Measurements from ENCODE around the gene ST3GAL5.

ST3GAL5 gene

DNA sequence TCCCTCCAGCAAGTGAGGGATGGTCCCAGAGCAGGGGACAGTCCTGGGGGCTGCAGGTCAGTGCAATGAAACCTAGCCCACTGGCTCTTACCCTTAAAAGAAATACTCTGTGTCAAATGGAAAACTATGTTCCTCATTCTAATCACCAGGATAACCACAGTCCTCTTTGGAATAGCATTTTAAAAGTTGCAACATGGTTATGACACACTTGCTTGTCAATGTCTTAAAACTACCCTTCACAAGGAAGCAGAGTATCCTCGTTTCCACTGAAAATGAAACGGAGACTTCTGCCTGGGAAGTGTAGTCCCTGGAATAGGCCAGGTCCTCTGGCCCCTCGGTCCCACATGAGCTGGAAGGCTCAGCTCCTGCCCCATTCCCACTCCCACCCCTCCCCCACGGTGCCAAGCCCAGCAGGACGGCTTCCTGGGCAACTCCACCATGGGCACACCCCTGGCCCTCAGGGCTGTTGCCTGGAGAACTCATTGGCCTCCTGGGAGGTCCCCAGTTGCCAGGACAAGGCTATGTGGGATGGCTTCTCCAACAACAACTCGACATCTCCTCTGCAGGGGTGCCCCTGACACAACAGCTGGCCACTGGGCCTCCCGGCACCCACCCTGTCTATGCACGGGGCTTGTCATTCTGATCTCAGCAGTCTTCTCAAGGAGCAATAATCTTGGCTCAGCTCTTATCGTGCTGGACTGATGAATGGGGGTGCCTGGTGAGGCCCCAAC, 38.3 kb upstream of the ST3GAL5 start:
- no peak for DNase-seq (ENCODE audit: extremely low read depth, insufficient read length)

GRCh38 chr2:85926526-85926925, 37.7 kb upstream of the ST3GAL5 start:
- H3K27me3 ChIP-seq (replicated peaks; ENCODE audit: control insufficient read depth, insufficient read depth, low read length): no peaks in the 10 kb centered on the region
- no peak overlapping the region for H3K4me3 ChIP-seq (replicated peaks; ENCODE audit: low read depth, low read length)
- TF ChIP-seq, protein P1, sequence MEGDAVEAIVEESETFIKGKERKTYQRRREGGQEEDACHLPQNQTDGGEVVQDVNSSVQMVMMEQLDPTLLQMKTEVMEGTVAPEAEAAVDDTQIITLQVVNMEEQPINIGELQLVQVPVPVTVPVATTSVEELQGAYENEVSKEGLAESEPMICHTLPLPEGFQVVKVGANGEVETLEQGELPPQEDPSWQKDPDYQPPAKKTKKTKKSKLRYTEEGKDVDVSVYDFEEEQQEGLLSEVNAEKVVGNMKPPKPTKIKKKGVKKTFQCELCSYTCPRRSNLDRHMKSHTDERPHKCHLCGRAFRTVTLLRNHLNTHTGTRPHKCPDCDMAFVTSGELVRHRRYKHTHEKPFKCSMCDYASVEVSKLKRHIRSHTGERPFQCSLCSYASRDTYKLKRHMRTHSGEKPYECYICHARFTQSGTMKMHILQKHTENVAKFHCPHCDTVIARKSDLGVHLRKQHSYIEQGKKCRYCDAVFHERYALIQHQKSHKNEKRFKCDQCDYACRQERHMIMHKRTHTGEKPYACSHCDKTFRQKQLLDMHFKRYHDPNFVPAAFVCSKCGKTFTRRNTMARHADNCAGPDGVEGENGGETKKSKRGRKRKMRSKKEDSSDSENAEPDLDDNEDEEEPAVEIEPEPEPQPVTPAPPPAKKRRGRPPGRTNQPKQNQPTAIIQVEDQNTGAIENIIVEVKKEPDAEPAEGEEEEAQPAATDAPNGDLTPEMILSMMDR (IDR thresholded peaks at IDR 0.05; ENCODE audit: insufficient read depth, low read length, poor library complexity, severe bottlenecking): no peak

More for the DNA sequence above, 38.3 kb upstream of the ST3GAL5 start:
- TF ChIP-seq, protein P1 (IDR thresholded peaks at IDR 0.05; ENCODE audit: insufficient read depth, low read length, poor library complexity, severe bottlenecking): no peak
- H3K27me3 ChIP-seq (replicated peaks; ENCODE audit: control insufficient read depth, insufficient read depth, low read length): no peaks in the 10 kb centered on the region
- no peak overlapping the region for H3K4me3 ChIP-seq (replicated peaks; ENCODE audit: low read depth, low read length)
- H3K36me3 ChIP-seq (ENCODE audit: control insufficient read depth, insufficient read depth, low read length): no peaks in the 10 kb centered on the region

DNA sequence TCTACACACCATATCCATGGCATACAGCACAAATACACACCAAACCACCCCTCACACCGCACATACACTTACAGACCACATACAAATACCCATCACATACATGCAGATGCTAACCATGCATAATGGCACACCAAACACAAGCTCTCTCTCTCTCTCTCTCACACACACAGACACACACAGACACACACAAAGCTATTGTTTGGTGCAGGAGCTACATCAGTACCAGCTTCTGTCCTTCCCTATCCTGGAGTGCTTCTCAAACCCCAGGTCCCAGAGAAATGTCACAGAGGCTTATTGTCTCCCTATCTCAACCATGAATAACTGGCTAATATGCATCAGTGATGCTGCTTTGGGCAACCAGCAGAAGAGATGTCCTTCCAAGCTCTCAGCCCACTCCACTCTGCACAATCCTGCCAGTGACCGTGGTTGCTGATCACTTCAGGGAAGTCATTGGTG, 36.5 kb upstream of the ST3GAL5 start:
- TF ChIP-seq, protein P1 (IDR thresholded peaks at IDR 0.05; ENCODE audit: insufficient read depth, low read length, poor library complexity, severe bottlenecking): no peak
- Histone ChIP-seq H3K4me3 (replicated peaks; ENCODE audit: low read depth, low read length) (no peak overlapping the region), H3K36me3 (ENCODE audit: control insufficient read depth, insufficient read depth, low read length) (no peaks in the 10 kb centered on the region), H3K27me3 (replicated peaks; ENCODE audit: control insufficient read depth, insufficient read depth, low read length) (no peaks in the 10 kb centered on the region)
- DNase-seq (ENCODE audit: extremely low read depth, insufficient read length): no peak

More at GRCh38 chr2:85926526-85926925, 37.7 kb upstream of the ST3GAL5 start:
- no peak for DNase-seq (ENCODE audit: extremely low read depth, insufficient read length)
- no peaks in the 10 kb centered on the region for H3K36me3 ChIP-seq (ENCODE audit: control insufficient read depth, insufficient read depth, low read length)

- Histone ChIP-seq H3K27me3 (replicated peaks; ENCODE audit: control insufficient read depth, insufficient read depth, low read length) (no peaks in the 10 kb centered on the region), H3K4me3 (replicated peaks; ENCODE audit: low read depth, low read length) (no peak overlapping the region), H3K36me3 (ENCODE audit: control insufficient read depth, insufficient read depth, low read length) (no peaks in the 10 kb centered on the region)
- TF ChIP-seq, protein P1 (IDR thresholded peaks at IDR 0.05; ENCODE audit: insufficient read depth, low read length, poor library complexity, severe bottlenecking): no peak
- no peak for DNase-seq (ENCODE audit: extremely low read depth, insufficient read length)
Measured at GRCh38 chr2:85924522-85924921, 35.7 kb upstream of the ST3GAL5 start.

GRCh38 chr2:85922199-85922598, 33.4 kb upstream of the ST3GAL5 start:
- Histone ChIP-seq H3K4me3 (replicated peaks; ENCODE audit: low read depth, low read length) (no peak overlapping the region), H3K27me3 (replicated peaks; ENCODE audit: control insufficient read depth, insufficient read depth, low read length) (no peaks in the 10 kb centered on the region), H3K36me3 (ENCODE audit: control insufficient read depth, insufficient read depth, low read length) (no peaks in the 10 kb centered on the region)
- TF ChIP-seq, protein P1 (IDR thresholded peaks at IDR 0.05; ENCODE audit: insufficient read depth, low read length, poor library complexity, severe bottlenecking): no peak
- DNase-seq (ENCODE audit: extremely low read depth, insufficient read length): no peak

Measured in GM06990 (cell line).